Mononuclear cell (primary cell): ENCODE measurements around the gene ARHGEF7. TPM values are rescaled to one million over a fixed set of nuclear protein-coding genes. Genes with fewer than 3 reads are reported as not detected.
"Not testable (repeated sequence)": the region's sequence is repeated elsewhere in the genome, so short reads cannot be mapped to it uniquely, and the experiment has no call there.

Experiments used
- H3K27me3 ChIP-seq: 2 replicates; pipeline ENCODE4 v1.6.0; 2011; ENCODE audit warnings: low read length, control low read depth; ENCODE audit not compliant: insufficient read depth
- H3K4me1 ChIP-seq: 2 replicates; pipeline ENCODE4 v1.5.1; 2011; ENCODE audit warnings: mild to moderate bottlenecking, low read length, control low read depth; ENCODE audit not compliant: insufficient read depth
- H3K4me3 ChIP-seq: 2 replicates; pipeline ENCODE4 v1.5.1; 2011; ENCODE audit warnings: mild to moderate bottlenecking, low read length, moderate library complexity
- H3K9me3 ChIP-seq: 2 replicates; pipeline ENCODE4 v1.5.1; 2011; ENCODE audit warnings: low read depth, mild to moderate bottlenecking, control low read depth, low read length
- total RNA-seq: library from RNA; depleted of rRNA; stranded (reverse); fragments of >200 nt; gene quantifications from one replicate; pipeline ENCODE4 v1.2.3, GENCODE V29; 2012

The ARHGEF7 gene
- total RNA-seq, 1 donor = 79.5 TPM

DNA sequence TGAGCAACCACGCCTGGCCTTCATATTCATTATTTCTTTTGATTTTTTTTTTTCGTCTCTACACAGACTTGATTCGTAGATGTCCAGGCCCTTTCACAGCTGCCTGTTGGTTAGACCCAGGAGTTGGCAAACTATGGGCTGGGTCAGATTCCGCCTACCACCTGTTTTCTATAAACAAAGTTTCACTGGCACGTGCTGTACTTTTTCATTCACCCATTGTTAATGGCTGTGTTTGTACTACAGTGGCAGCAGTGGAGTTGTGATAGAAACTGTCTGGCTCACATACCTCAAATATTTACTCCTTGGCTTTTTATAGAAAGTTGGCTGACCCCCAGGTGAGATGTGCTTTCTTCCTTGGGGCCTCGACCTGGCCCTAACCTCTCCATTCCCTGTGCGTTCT, 132.4 kb downstream of the ARHGEF7 start:
- H3K9me3 ChIP-seq = no peaks in the 10 kb centered on the region
- H3K27me3 ChIP-seq = no peaks in the 10 kb centered on the region
- no peaks in the 10 kb centered on the region for H3K4me1 ChIP-seq
- no peak overlapping the region for H3K4me3 ChIP-seq

DNA sequence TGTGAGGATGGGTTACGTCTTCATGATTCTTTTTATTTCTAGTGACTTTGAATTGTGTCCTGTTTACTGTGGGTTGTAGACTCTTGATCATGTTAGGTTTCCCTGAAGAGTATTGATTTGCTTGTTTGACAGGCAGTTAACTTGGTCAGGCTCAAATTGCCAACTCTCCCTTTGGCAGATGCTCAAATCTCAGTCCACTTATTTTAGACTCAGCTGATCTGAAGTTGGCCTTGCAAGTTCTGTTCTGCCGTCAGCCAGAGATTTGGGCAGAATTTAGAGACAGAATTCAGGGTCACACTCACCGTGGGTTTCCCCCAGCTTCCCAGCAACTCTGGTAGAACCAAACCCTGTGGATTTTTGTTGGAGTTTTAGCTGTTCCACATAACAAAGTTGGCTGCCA, 133.7 kb downstream of the ARHGEF7 start:
- H3K4me1 ChIP-seq = no peaks in the 10 kb centered on the region
- H3K9me3 ChIP-seq = no peaks in the 10 kb centered on the region
- no peak overlapping the region for H3K4me3 ChIP-seq
- H3K27me3 ChIP-seq = no peaks in the 10 kb centered on the region

DNA sequence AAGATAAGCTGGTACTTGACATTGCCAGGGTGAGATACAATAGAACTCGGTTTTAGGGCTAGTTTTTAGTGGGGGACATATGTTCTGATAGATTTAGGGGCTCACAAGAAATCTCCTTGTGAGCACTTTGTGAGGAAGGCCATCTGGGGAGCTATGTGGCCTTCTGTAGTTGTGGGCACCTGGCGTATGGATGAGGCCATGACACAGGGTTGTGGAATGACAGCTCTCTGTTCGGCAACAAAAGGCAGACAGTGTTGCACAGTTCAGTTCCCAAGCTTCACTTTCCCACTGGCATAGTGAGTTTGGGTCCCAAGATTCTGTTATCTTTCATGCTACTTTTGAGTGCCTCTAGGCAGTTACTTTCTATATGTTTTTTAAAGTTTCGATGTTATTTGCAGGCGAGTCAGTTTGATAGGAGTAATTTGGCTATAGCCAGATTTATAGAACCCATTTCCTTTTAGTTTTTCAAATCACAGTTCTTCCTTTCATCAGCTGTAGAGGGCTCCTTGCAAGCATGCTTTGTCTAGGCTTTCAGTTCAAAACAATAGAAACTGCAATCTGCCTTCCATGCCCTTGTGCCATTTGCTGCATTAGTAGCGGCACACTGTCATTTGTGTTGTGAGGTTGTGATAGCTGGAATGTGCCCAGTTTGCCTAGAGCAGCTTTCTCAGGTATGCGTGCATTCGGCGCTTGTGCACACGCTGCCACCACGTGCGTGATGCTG, 134.7 kb downstream of the ARHGEF7 start:
- Histone ChIP-seq H3K27me3 (no peaks in the 10 kb centered on the region), H3K9me3 (no peaks in the 10 kb centered on the region), H3K4me3 (no peak overlapping the region), H3K4me1 (no peaks in the 10 kb centered on the region)

DNA sequence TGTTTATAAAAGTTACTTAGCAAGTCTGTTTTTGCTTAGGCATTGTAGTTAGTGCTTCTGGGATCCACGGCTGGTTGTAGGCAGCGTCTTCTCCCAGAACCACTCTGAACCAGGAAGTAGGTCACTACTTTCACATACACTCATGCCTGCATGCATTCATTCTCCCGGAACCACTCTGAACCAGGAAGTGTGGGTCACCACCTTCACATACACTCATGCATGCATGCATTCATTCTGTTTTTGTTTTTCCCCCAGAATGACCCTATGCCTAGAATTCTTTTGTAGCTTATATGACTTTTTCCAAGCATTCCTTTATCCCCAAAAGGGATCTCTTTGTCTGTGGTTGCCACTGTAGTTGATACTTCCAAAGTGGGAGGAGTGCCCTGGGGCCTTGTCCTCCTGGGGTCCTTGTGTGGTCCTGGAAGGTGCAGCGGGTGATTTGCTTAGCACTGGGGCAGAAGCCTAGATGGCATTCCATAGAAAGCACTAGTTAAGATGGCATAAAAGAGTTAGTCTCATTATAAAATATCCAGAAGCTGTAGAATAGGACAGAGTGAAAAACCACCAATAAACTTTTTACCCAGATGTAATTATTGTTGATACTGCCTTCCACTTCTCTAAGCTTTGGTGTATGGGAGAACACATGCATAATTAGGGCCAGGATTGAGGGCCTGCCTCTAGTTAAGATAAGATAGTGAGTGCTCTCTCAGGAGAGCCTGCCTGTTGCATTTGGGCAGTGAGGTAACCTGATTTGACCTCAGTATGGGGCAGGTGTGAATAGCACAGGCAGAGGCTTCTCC, 136.7 kb downstream of the ARHGEF7 start:
- Histone ChIP-seq H3K9me3 (no peaks in the 10 kb centered on the region), H3K27me3 (no peaks in the 10 kb centered on the region), H3K4me1 (no peaks in the 10 kb centered on the region), H3K4me3 (no peak overlapping the region)

DNA sequence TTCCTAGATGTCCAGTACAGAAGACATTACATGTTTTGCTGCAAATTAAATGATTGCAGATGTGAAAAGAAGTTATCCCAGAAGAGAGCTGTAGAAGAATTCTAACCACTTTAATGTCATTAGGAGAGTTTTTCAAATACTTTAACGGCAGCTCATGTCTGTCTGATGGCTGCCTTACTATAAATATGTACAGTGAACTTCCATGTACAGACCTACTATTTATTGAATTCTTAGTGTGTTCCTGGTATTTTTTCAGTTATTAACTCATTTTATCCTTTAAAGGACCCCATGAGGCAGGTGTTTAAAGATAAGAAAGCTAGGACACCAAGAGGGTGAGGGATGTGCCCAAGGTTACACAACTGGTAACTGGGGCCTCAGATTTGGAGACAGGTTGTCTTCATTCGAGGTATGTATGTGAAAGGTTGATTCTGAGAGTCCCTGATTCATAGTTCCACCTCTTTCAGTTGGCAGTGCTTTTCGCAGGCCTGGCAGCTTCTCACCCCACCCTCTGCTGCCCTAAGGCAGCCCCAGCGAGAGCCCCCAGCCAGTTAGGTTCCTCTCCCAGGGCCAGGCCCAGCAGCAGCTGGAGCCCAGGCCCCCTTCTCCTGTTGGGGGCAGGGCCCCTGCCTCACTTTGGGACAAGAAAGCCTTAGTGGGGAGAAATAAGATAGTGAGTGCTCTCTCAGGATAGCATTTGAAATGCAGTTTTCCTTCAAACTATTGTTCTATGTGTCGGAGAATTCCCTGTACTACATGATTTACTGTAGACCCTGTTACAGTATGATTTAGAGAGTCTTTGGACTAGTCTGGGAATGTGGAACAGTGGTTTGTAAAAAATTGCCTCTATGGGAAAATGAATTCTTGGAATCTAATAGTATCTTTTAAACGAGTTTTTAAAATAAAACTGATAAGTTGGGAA, 137.6 kb downstream of the ARHGEF7 start:
- Histone ChIP-seq H3K27me3 (no peaks in the 10 kb centered on the region), H3K4me3 (no peak overlapping the region), H3K4me1 (no peaks in the 10 kb centered on the region), H3K9me3 (no peaks in the 10 kb centered on the region)

DNA sequence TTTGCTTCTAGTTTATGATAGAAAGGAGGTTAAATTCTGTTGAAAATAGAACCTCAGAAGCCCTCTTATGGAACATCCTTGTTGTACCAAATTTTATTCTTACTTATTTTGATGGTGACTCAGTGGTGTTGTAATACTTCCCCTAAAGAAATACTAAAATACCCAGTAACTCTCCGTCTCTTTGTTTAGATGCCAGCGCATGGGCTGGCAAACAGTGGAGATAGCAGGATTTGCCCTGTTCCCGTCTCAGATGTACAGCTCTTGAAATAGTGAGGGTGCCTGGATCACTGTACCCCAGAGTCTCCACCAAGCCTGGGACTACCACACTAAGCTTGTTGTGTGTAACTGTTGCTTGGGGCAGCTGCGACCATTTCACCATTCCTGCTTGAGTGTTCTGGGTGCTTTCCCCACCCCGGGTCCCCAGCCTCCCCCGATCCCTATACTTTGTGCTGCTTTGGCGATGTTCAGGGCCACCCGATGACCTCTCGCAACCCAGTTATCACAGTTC, 138.3 kb downstream of the ARHGEF7 start:
- no peak overlapping the region for H3K4me3 ChIP-seq
- no peaks in the 10 kb centered on the region for H3K4me1 ChIP-seq
- H3K27me3 ChIP-seq = no peaks in the 10 kb centered on the region
- H3K9me3 ChIP-seq = no peaks in the 10 kb centered on the region

DNA sequence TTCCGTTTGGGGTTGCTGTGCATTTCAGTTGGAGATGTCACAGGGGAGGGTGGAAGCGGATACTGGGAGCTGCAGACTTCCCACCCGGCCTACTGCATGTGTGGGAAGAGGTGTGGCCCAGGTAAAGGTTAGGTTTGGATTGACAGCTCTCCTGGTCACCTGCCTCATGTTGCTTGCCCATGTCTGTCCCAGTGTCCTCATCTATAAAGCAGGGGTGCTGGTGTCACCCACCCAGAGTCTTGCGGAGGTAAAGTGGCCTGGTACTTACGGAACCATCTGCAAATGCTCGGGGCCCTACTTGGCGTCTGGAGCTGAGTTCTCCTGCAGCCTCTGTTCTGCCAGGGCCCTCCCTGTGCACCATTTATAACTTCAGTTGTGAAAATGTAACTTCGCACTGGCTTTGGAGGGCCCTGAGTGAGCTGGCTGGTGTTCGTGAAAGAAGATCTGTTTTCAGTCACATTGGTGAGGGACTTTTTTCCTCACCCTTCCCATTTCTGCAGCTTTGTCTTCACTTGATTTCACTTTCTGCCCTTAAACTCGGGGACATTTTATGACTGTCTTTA, 140.2 kb downstream of the ARHGEF7 start:
- H3K4me3 ChIP-seq = no peak overlapping the region

DNA sequence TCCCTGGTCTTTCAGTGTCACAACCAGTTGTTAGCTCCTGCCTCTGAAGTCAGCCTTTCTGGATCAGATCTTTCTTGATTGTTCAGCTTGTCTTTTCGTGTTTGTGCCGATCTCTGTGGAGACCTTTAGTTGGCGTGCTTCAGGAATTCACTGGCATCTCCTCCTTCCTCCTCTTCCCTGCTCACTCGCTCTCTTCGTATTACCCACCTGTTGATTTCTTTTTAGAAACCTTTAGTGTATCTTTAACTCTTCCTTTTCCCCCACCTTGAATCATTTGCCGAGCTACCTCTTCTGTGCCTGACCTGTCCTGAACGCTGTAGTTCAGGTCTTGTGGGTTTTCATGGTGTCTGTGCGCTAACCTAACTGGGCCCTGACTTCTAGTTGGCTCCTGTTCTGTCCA, 141.3 kb downstream of the ARHGEF7 start:
- Histone ChIP-seq H3K9me3 (no peaks in the 10 kb centered on the region), H3K4me3 (no peak overlapping the region), H3K27me3 (no peaks in the 10 kb centered on the region), H3K4me1 (no peaks in the 10 kb centered on the region)

More for the DNA sequence above, 140.2 kb downstream of the ARHGEF7 start:
- no peaks in the 10 kb centered on the region for H3K9me3 ChIP-seq
- no peaks in the 10 kb centered on the region for H3K27me3 ChIP-seq
- no peaks in the 10 kb centered on the region for H3K4me1 ChIP-seq

DNA sequence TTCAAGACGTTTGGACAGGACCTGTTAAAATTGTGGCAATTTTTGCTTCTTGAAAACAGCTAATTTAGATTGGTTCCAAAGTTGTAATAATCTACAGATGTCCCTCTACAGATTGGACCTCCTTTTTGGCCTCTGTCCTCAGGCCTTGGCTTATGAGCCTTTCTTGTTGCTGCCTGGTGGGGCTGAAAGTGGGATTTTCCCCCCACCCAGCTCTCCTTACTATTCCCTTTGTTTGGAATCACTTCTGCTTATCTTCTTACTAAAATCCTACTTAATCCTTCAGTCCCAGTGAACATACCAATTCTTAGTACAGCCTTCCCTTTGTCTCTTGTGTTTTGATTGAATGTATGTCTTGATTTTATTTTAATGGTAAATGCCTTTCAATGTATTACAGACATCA, 141.8 kb downstream of the ARHGEF7 start:
- Histone ChIP-seq H3K4me3 (no peak overlapping the region), H3K9me3 (no peaks in the 10 kb centered on the region), H3K4me1 (no peaks in the 10 kb centered on the region), H3K27me3 (no peaks in the 10 kb centered on the region)

DNA sequence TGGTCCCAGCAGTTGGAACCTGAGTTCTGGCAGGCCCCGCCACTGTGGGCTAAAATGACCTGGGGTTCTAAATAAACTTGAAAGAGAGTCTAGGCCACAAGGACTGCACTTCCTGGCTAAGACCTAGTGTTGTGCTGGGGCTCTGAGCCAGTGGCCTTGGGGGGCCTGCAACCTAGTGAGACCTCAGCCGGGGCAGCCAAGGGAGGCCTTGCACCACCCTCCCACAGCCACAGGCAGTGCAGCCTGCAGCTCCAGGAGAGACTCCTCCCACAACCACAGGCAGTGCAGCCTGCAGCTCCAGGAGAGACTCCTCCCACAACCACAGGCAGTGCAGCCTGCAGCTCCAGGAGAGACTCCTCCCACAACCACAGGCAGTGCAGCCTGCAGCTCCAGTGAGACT, 142.8 kb downstream of the ARHGEF7 start:
- not testable (repeated sequence) for H3K4me1 ChIP-seq, H3K4me3 ChIP-seq, H3K27me3 ChIP-seq, H3K9me3 ChIP-seq

DNA sequence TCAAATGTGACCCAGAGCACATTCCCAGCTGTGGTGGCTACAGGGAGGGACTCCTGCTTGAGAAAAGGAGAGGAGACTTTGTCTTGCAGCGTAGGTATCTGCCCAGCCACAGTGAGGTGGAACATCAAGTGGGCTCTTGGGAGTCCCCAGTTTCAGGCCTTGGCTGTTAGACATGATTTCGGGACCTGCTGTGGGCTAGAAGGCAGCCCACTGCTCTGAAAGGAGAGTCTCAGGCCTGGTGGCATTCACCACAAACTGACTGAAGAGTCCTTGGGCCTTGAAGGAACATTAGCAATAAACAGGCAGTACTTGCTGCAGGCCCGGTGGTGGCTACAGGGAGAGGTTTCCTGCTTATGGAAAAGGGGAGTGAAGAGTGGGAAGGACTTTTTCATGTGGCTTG, 143.5 kb downstream of the ARHGEF7 start:
- H3K4me3 ChIP-seq = no peak overlapping the region
- H3K4me1 ChIP-seq = no peaks in the 10 kb centered on the region
- no peaks in the 10 kb centered on the region for H3K27me3 ChIP-seq
- H3K9me3 ChIP-seq = no peaks in the 10 kb centered on the region

DNA sequence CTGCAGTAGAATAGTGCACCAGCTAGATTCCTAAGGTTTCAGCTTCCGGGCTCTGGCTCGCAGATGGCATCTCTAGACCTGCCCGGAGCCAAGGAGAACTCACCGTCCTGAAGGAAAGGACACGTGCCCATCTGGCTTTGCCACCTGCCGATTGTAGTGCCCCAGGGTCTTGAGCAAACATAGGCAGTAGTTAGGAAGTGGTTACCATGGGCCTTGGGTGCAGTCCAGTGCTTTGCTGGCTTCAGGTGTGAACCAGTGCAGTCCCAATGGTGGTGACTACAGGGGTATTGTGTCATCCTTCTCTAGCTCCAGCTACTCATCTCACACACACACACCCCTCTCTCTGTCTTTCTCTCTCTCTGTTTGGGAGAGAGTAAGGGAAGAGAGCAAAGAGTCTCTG, 143.9 kb downstream of the ARHGEF7 start:
- Histone ChIP-seq H3K4me3 (no peak overlapping the region), H3K4me1 (no peaks in the 10 kb centered on the region), H3K27me3 (no peaks in the 10 kb centered on the region), H3K9me3 (no peaks in the 10 kb centered on the region)

DNA sequence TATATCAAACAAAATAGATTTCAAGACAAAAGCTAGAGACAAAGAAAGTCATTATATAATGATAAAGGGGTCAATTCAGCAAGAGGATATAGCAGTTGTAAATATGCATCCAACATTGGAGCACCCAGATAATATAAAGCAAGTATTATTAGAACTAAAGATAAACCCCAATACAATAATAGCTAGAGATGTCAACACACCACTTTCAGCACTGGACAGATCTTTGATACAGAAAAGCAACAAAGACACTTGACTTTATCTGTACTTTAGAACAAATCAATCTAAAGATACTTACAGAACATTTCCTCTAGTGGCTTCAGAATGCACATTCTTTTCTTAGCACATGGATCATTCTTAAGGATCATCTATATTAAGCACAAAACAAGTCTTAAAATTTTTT, 146.2 kb downstream of the ARHGEF7 start:
- Histone ChIP-seq H3K4me1 (no peaks in the 10 kb centered on the region), H3K27me3 (no peaks in the 10 kb centered on the region), H3K4me3 (no peak overlapping the region), H3K9me3 (no peaks in the 10 kb centered on the region)

DNA sequence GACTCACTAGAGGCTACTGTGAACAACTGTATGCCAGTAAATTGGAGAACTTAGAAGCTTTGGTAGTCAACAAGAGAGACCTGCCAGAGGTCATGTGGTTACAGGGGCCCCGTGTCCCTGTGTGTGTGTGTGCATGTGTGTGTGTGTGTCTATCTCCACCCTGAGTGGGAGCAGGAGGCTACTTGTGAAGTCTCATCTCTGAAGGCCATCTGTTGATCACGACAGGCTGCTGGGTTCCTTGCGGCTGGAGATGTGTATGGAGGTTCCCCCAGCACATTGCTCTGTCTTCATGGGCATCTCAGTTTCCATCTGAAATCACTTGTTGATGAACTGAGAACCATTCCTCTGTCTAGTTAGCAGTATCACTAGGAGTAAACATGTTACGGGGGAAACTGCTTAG, 147.2 kb downstream of the ARHGEF7 start:
- H3K4me3 ChIP-seq = no peak overlapping the region
- no peaks in the 10 kb centered on the region for H3K9me3 ChIP-seq
- H3K27me3 ChIP-seq = no peaks in the 10 kb centered on the region
- H3K4me1 ChIP-seq = no peaks in the 10 kb centered on the region

DNA sequence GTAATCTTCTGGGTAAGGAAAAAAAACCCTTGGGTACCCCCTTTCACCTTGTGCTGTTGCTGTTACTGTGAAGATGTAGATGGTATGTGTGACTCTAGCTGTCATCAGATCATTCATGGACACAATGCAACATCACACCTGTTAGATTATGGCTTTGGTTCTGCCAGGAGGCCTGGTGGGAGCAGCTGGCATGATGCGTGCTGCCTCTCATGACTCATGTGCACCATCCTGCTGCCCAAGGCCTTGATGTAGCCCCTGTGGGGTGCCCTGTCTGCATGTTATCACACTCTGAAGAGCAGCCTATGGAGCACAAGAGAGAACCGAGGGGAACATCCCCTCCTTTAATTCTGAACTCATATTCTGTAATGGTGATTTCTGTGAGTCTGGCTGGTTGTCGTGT, 147.6 kb downstream of the ARHGEF7 start:
- Histone ChIP-seq H3K4me1 (no peaks in the 10 kb centered on the region), H3K4me3 (no peak overlapping the region), H3K27me3 (no peaks in the 10 kb centered on the region), H3K9me3 (no peaks in the 10 kb centered on the region)
